GM21723 (cell line): ENCODE results near the gene TCP11L2.
A peak's percentile ranks its signal among the peaks of the same experiment; 100 is the strongest.
"Not testable (repeated sequence)": the region's sequence is repeated elsewhere in the genome, so short reads cannot be mapped to it uniquely, and the experiment has no call there.

Experiments used
- ATAC-seq: cut with Tn5 transposase; IDR thresholded peaks from one replicate; pipeline ENCODE4 v1.9.1; 2021; ENCODE audit warnings: mild to moderate bottlenecking, moderate library complexity; ENCODE audit not compliant: unreplicated experiment

The TCP11L2 gene

DNA sequence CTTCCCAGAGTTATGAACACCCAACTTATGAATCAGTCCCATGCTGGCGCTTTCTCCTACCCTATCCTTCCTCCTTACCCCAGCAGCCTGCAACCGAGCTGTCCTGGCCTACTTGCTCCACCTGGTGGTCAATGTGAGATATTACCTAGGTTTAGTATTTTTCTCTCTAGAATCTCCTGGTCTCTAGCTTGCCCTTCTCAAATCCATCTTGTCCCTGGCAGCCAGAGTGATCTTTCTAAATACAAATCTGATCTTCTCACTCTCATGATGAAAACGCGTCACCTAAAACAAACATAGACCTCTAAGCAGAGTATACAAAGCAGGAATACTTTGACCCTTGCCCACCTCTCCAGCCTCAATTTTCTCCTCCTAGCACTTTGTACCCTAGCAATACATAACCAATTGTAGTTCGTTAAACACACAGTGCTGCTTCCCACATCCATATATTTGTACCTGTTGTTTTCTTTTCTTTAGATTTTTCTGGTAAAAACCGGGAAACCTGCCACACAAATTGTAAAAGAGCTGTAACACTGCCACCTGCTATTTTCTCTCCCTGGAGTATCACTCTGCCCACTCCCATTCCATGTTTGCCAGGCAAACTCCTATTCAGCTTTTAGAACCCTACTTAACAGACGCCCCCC is 20.0 kb upstream of the TCP11L2 start:
- no peak for ATAC-seq

DNA sequence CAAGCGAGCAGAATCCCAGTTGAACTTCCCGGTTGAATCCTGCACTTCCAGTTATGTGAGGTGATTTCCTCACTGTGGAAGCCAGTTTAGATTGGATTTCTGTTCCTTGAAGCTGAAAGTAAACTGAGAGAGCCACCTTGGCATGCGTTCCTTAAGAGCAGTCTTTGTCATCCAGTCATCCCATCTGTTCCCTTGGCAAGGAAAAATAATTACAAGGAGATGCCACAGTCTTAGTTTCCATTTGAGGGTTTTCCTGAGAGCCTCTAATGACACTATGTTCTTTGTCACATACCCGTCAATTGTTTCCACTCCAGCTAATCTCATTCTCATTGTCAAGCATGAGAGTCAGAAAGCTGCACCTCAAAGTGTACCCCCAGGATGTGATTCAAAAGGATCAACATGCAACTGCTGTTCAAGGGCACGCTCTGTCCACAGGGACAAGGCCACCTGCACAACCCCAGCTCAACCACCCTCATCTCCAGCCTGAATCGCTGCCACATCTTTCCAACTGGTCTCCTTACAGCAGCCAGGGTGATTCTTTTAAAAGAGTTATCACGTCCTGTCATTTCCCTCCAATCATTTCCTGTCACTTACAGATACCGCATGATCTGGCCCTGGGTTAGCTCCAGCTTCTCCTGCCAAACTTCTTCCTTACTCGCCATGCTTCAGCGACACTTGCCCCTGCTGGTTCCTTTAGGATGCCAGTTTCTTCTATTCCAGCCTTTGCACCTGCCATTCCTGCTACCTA is 18.0 kb upstream of the TCP11L2 start:
- no peak for ATAC-seq

DNA sequence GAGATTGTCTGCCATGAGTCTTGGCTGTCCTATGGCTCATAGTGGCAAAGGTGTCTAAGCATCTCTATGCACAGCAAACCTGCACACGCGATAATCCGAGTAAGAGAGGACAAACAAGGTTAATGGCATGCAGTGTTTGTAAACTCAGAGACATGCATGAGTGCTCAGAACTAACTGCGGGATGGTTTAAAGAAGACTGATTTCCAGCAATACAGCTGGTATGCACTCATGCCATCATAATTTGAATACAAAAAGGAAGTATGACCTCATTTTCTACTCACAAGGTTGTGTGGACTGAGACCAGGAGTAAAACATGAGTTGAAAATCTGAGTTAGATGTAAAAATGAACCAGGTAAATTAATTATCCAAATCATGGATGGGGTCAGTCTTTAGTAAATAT is 16.6 kb upstream of the TCP11L2 start:
- ATAC-seq = no peak

DNA sequence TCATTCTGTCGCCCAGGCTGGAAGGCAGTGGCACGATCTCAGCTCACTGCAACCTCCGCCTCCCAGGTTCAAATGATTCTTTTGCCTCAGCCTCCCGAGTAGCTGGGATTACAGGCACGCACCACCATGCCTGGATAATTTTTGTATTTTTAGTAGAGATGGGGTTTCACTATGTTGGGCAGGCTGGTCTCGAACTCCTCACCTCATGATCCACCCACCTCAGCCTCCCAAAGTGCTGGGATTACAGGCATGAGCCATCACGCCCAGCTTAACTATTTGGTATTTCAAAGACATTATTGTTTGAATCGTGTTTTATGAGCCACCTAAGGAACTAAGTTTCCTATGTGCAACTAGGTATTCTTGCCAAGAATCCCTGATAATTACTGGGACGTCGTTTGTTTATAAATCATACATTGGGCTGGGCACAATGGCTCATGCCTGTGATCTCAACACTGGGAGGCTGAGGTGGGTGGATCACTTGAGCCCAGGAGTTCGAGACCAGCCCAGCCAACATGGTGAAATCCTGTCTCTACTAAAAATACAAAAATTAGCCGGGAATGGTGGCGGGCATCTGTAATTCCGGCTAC is 15.9 kb upstream of the TCP11L2 start:
- not testable (repeated sequence) for ATAC-seq

DNA sequence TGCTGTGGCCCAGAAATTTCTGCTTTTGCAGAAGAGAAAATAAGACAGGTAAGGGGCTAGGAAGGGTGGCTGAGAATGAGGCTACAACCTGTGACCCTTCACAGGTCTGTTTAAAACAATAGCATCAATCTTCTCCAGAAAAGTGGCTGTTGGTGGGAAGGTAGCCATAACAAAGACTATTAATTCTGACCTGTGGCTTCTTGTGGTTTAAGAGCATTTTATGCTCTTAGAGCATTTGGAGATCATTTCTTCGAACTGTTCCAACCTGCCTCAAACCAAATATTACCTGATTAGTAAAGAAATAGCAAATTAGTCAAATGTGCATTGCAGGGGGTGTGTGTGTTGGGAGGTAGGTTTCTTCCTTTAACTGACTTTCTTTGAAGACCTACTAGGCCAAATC is 15.2 kb upstream of the TCP11L2 start:
- no peak for ATAC-seq

DNA sequence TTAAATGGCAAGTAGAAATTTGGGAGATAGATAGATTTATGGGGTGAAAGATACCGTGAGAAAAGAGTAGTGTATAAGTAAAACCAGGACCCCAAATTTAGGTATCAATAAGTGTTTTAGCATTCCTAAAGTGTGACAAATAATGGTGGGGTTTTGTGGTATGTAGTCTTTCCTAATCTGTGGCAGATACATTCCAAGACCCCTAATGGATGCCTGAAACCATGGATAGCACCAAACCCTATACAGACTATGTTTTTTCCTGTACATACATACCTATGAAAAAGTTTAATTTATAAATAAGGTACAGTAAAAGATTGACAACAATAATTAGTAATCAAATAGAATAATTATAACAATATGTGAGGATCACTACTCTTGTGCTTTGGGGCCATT is 14.4 kb upstream of the TCP11L2 start:
- ATAC-seq = no peak

DNA sequence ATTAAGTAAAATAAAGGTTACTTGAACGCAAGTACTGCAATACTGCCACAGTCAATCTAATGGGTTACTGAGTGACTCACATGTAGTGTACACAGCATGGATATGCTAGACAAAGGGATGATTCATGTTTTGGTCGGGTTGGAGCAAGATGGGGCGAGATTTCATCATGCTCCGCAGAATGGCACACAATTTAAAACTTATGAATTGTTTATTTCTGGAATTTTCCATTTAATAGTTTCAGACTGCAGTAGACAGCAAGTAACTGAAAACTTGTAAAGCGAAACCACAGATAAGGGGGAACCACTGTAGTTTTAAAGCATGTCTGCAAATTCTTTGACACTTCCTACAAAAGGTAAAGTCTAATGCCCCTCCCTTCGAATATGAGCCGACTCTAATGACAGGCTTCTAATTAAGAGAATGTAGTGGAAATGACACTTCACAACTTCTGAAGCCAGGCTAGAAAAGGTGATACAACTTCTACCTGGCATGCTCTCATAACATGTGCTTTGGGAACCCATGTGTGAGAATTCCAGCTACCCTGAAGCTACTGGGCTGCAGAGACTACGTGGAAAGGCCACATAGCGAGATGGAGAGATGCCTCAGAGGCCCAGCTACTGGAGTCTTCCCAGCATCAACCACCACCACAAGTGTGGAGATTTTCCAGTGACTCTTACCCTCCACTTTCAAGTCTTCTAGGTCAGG is 13.9 kb upstream of the TCP11L2 start:
- no peak for ATAC-seq

DNA sequence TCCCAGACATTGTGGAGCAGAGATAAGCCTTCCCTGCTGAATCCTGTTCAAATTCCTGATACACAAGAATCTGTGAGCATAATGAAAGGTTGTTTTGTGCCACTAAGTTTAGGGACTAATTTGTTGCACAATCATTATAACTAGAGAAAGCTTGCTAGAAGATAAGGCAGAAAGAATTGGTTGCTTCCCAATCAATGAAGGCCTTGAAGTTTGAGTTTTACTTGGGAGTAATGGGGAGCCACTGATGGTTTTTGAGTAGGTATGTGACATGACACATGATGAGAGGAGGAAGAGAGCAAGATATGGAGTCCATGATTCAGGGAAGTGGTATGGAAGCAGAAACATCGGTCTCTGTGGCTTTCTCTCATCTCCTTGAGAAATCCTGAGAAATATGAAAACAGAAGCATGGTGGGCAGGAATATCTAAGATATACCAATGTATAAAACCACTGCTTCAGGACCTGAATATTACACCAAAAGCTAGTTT is 13.3 kb upstream of the TCP11L2 start:
- ATAC-seq = no peak

DNA sequence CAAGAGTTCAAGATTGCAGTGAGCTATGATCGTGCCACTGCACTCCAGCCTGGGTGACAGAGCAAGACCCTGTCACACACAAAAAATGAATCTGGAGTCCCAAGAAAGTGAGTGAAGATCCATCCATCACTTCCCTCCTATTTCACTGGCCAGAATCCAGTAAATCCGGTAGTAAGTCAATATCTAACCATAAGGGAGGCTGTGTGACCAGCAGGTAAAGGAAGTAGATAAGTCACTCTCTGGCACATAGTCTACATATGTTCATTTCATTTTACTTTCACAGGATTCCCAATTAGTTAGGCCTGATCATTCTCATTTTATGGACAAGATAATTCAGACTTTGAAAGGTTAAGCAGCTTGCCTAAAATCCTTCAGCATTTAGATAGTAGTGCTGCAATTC is 11.9 kb upstream of the TCP11L2 start:
- no peak for ATAC-seq

DNA sequence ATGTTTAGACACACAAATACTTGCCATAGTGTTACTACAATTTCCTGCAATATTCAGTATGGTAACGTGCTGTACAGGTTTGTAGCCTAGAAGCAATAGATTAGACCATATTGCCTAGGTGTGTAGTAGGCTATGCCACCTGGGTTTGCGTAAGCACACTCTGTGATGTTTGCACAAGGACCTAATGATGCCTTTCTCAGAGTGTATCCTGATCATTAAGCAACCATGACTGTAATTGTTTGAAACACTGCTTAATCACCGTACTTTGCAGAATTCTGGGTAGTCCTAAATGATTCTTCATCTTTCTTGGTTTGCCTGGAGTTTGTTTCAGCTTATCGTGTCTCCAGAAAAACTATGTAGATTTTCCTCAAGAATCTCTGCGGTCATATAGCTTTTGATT is 11.2 kb upstream of the TCP11L2 start:
- no peak for ATAC-seq

DNA sequence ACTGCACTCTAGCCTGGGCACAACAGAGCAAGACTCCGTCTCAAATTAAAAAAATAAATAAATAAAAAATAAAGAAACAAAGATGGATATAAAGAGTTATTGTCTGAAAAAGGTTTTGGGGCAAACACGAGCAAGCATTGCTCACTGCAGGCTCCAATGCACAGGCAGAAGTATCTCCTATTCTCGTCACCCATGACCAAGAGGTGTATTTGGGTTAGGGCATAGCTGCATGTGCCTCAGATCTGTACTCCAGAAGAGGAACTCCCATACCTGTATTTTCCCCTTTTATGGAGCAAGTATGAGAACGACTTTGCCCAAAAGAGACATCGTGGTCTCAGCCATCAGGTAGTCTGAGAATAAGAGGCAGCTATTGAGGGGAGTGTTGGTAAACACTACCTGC is 10.2 kb upstream of the TCP11L2 start:
- no peak for ATAC-seq

DNA sequence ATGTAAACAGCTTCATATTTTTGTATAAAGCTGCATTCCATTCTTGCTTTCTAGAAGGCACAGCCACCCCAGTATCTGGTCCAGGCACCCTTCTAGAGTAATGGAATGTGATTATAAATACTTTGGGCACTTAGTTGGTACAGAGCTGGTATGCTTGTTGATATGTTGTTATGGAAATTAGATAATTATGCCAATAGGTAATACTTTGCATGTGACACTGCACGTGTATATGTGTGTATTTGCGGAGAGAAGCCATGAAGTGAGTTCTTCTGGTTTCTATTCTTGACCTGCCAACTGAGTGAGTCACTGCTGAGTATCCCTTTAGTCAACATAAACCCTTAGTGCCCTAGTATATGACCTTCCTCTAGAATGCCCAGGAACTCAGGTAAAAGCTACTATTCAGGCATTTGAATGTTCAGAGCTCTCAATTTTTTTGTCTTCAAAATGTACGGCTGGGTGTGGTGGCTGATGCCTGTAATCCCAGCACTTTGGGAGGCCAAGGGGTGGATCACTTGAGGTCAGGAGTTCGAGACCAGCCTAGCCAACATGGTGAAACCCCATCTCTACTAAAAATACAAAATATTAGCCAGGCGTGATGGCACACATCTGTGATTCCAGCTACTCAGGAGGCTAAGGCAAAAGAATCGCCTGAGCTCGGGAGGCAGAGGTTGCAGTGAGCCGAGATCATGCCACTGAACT is 6.2 kb upstream of the TCP11L2 start:
- ATAC-seq = no peak

DNA sequence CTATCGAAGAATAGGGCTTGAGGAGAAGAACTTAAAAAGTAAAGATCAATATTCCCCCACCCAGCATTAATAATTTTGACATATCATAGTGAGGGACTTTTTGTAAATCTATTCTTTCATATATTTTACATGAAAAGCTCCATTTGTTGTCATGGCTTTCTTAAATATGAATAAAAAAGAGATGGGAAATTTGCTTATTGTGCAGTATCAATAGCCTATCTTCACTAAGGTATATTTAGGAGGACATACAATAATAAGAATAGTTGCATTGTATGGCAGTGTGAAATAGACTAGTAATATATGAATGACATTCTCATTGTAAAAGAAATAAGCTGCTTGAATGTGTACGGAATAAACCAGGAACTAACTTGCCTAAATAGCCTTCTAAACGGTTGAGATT is 5.5 kb upstream of the TCP11L2 start:
- ATAC-seq = no peak

DNA sequence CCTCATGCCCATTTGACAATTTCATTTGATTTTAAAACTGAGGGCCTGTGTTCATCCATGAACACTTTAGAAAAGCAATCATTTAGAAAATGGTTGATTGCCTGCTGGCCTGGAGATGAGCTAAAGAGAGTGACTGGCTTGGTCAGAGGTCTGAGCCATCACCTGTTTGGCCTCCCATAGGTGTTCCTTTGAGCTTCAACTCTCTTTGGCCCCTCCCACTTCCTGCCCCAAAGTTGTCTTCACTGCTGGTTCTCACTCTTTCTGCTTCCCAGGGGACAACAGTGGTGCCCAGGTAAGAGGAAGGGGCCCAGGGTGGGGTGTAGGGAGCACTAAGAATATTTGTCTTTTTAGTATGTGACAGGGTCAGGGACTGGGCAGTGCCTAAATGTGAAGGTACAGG is 4.9 kb upstream of the TCP11L2 start:
- ATAC-seq = no peak

DNA sequence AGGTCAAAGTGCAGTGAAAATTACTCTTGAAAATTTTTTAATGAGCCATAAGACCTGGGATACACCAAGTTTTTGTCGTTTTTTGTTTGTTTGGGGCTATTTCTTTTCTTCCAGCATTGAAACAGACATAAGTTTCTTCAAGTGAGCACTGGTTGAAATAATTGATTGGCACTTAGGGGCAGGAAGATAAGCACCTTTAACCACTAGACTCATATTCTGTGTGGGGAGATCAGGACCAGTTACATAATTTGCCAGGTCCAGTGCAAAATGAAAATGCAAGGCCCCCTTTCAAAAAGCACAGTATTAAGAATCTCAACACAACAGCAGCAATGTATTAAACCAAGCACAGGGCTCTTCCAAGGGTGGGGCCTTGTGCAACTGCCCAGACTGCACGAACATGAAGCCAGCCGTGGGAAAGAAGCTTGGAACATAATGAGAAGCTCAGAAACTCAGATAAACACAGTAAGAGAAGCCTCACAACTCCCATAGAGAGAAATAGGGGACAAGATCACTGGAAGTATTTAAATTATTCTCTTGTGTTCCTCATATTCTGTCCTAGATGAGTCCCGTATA is 3.2 kb upstream of the TCP11L2 start:
- no peak for ATAC-seq

DNA sequence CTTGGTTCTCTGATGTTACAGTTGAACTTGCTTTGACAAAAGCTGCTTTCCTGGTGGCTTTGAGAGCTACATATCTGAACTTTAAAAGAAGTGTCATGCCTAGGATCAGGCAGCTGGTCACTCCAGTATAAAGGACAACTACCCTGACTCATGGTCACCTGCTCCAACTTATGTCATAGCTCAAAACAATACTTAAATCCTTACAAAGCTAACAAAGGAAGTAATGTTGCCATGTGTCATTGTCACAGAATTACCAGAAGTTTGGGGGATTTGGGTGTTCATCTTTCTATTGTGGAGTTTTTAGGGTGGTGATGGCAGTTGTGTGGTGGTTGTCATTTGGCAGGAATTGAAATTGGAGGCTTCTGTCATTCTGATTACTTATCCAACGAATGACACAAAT is 1.8 kb upstream of the TCP11L2 start:
- no peak for ATAC-seq

DNA sequence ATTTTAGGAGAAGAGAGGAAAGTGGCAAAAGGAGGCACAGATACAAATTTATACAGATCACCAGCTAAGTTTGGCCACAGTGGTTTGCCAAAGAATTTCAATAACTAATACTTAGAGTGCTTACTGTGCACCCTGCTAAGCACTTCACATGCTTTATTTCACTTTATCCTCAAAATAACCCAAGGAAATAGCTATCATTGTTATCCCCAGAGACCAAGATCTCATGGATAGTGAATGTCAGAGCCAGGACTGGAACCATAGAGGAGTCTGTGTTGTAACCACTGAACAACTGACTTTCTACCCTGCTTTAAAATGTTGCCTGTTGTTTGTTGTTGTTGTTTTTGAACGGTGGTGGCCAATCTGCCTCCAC is 1.3 kb upstream of the TCP11L2 start:
- ATAC-seq = no peak

DNA sequence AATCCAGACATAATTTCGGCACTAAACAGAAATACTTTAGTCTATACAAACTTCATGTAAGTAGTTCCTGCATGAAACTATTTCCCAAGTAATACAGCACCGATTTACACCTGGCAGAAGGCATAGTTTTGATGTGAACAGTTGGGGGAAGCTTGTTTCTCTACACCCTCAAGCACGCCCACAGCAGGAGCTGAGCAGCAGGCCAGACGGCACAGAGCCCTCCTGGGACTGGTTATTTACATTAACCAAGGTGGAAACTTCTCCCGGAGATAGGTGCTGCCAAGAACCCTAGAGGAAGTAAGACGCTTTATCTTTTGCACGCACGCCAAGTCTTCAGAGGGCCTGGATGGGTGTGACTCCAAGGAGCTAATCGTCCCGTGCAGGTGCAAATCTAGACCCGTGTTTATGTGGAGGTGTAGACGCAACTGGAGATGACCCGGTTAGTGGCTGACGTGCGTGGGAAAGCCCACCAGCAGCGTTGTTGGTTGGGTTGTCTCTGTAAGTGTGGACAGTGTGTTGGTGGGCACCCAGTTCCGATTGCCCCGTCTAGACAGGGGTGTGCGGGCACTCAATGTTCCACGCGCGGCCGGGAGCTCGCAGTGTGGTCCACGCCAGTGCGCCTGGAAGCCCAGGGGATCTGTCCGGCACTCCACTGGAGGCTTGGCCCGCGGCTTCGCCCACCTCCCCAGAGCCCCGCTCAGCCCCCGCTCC is 767 bp upstream of the TCP11L2 start:
- ATAC-seq = peak; percentile 59

DNA sequence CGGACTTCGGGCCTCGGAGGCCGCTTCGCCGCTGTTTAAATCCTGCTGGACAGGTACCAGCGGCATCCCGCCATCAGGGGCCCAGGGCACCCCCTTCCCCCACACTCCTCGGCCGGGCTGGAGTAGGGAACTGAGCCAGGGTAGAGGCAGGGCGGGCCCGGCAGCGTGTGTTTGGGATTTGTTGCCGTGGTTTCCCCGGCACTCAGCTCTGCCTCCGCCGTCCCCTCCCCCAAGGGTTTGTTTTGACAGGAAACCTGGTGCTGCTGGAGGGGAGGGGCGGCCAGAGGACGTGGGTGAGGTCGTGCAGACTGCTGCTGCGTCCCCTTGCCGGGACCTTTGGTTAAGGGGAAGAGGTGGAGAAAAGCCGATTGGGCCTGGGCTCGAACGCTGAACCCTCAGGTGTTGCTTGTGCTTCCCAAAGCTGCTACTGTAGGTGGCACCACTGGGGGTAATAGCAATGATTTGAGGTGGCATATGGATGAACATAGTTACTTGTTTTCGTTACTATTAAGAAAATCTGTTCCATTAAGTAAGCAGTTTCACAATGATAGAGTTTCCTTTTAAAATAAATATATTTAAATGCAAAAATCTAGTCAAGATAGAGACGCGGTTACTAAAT is 778 bp downstream of the TCP11L2 start:
- no peak for ATAC-seq

DNA sequence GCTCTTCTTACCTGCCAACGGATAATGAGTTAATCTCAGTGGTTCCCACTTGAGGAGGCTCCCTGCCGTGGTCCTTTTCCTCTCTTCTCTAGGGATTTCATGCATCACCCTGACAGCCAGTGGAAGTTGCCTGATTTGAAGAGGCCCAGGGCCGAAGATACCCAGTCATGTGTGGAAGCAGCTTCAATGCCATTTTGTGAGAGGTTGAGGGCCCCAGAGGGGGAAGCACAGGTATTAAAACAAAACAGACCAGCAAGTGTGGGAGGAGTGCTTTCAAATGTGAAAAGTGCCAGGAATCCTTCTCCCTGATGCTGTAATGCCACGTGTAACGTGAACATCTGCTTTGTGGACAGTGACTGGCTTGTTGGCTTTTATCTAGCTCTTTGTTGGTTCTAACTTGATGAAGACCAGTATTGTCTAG is 1.5 kb downstream of the TCP11L2 start:
- no peak for ATAC-seq
